Measurements from ENCODE around the gene NDUFA12. TPM values are rescaled to one million over a fixed set of nuclear protein-coding genes. Genes with fewer than 3 reads are reported as not detected.

The NDUFA12 gene
- total and polyA plus RNA-seq, 8 donors: 76.0 to 87.2 (median 80.9) TPM

DNA sequence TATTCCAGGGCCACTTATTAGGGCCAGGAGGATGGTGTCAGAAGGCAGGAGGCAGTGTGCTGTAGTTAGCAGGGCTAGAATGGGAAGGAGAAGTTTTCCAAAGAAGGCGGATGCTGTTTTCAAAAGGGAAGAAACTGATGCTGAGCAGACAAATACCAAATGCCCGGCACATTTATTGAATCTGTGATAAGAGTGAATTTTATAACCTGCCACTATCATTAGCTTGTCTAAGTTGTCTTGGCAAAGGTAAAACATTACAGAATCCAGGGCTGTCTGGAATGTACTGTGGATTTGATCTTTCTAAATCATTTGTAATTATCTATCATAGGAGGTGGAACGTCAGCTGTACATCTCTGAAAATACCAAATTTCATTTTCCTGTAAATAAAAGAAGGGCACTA lies 40.8 kb downstream of the NDUFA12 start:
- H3K4me1 ChIP-seq: no peaks in the 10 kb centered on the region
- no peaks in the 10 kb centered on the region for H3K9me3 ChIP-seq
- no peaks in the 10 kb centered on the region for H3K36me3 ChIP-seq
- no peak for ATAC-seq
- H3K4me3 ChIP-seq: no peak overlapping the region
- TF ChIP-seq, protein P1, sequence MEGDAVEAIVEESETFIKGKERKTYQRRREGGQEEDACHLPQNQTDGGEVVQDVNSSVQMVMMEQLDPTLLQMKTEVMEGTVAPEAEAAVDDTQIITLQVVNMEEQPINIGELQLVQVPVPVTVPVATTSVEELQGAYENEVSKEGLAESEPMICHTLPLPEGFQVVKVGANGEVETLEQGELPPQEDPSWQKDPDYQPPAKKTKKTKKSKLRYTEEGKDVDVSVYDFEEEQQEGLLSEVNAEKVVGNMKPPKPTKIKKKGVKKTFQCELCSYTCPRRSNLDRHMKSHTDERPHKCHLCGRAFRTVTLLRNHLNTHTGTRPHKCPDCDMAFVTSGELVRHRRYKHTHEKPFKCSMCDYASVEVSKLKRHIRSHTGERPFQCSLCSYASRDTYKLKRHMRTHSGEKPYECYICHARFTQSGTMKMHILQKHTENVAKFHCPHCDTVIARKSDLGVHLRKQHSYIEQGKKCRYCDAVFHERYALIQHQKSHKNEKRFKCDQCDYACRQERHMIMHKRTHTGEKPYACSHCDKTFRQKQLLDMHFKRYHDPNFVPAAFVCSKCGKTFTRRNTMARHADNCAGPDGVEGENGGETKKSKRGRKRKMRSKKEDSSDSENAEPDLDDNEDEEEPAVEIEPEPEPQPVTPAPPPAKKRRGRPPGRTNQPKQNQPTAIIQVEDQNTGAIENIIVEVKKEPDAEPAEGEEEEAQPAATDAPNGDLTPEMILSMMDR (IDR thresholded peaks at IDR 0.05): no peak
- intact Hi-C loops (cut with DNase I): no loop called here
- no peak for DNase-seq
- no peak overlapping the region for H3K27ac ChIP-seq
- no peaks in the 10 kb centered on the region for H3K27me3 ChIP-seq

DNA sequence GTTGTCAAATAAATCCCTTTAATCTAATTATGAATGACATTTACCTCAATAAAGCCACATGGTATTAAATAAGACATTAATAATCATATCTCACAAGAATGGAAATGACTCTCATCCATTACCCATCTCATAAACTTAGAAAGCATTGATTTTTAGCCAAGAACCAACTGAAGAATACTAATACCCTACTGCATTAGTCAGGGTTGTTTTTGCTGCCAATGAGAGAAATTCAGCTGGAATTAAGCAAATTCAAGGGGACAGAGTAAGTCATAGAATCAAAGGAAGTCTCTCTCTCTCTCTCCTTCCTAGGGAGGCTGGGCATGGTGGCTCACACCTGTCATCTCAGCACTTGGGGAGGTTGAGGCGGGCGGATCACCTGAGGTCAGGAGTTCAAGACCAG lies 41.6 kb downstream of the NDUFA12 start:
- Histone ChIP-seq H3K27ac (no peak overlapping the region), H3K27me3 (no peaks in the 10 kb centered on the region), H3K4me3 (no peak overlapping the region), H3K4me1 (no peaks in the 10 kb centered on the region), H3K9me3 (no peaks in the 10 kb centered on the region), H3K36me3 (no peaks in the 10 kb centered on the region)
- ATAC-seq: no peak
- TF ChIP-seq, protein P1 (IDR thresholded peaks at IDR 0.05): no peak
- intact Hi-C loops (cut with DNase I): no loop called here
- DNase-seq: no peak

DNA sequence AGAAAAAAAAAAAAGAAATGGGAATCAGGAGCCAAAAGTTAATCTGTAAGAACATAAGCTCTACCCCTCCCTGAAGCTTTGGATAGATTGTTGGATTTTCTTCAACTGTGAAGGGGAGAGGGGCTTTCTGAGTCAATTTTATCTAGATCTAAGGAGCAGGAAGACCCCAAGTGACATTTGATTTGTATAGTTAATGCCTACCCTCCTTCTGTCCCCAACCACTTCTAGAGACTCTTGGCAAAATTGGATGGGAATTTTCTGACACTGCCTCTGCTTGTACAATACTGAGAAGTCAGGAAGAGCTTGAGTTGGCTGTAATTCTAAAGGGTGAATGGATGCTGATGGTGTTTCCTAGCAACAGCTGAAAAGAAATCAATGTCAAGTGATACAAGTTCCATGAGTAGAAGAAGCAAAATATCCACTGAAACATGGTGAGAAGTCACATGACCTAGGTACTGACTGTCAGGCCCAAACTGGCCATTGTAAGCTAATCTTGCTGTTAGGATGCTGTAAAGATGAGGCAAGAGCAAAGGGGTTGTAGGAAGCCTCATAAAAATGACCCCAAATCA lies 42.2 kb downstream of the NDUFA12 start:
- Histone ChIP-seq H3K27ac (no peak overlapping the region), H3K9me3 (no peaks in the 10 kb centered on the region)

DNA sequence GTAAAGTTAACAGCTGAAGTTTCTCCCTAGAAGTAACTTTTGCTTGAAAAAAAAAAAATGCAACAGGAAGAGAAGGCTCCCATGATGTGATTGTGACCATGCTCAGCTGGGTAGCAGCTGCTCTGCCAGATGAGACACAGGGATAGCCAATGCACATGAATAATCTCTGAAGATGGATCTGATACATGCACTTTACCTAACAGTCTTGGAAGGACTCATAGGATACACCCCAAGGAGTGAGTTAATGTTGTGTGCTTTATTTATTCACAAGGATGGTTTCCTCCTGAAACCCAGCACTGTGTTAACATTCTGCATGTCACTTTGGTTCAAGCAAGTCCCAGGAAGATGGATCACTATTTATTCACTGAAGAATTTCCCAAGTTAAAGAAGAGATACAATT lies 46.5 kb downstream of the NDUFA12 start:
- Histone ChIP-seq H3K27me3 (no peaks in the 10 kb centered on the region), H3K27ac (no peak overlapping the region), H3K36me3 (no peaks in the 10 kb centered on the region), H3K9me3 (no peaks in the 10 kb centered on the region), H3K4me3 (no peak overlapping the region), H3K4me1 (peaks cover 0 to 3% of the 10 kb centered on the region in 2 donors)
- intact Hi-C loops (cut with DNase I): no loop called here
- ATAC-seq: no peak
- TF ChIP-seq, protein P1 (IDR thresholded peaks at IDR 0.05): no peak
- peak in 1 of 4 donors; percentile 13 for DNase-seq

More for the DNA sequence above, 42.2 kb downstream of the NDUFA12 start:
- no peaks in the 10 kb centered on the region for H3K27me3 ChIP-seq
- no peak for DNase-seq
- no peaks in the 10 kb centered on the region for H3K4me1 ChIP-seq
- no peaks in the 10 kb centered on the region for H3K36me3 ChIP-seq
- H3K4me3 ChIP-seq: no peak overlapping the region
- intact Hi-C loops (cut with DNase I): no loop called here
- no peak for ATAC-seq
- TF ChIP-seq, protein P1 (IDR thresholded peaks at IDR 0.05): no peak

DNA sequence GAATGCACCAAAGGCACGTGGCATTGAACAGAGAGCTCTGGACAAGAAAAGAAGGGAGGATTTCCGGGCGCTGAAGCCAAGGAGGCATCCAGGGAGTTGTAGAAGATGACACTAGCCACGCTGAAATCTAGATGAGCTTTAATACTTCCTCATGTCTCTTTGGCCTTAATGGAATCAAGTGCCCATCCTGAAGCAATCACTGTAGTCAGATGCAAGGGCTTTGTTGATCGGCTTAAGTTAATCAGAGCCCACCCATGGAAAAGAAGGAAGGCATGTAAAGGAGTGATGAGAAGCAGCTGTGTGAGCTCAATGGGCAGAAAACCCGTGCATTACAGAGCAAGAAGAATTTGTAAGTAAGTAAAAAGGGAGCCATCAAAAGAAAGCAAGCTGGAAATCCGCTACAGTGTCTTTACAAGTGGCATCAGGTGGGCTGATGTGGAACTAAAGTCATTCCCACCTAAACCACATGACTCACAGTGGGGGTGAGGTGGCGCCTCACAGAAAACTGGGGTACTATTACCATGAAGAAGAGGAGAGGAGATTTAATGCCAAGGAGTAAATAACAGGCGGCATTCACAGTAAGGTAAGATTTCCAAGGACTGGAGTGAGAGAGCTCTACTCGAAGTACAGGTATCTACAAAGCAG lies 48.4 kb downstream of the NDUFA12 start:
- H3K27ac ChIP-seq: no peak overlapping the region
- no peak overlapping the region for H3K4me3 ChIP-seq
- no peak for DNase-seq
- H3K9me3 ChIP-seq: no peaks in the 10 kb centered on the region
- TF ChIP-seq, protein P1 (IDR thresholded peaks at IDR 0.05): no peak
- intact Hi-C loops (cut with DNase I): no loop called here
- H3K4me1 ChIP-seq: peaks cover 0 to 3% of the 10 kb centered on the region in 2 donors
- H3K27me3 ChIP-seq: no peaks in the 10 kb centered on the region
- no peaks in the 10 kb centered on the region for H3K36me3 ChIP-seq
- ATAC-seq: no peak
